SHP77 treated with DMSO at 0.1 percent for 48 hours (cell line): ENCODE measurements around the gene NLRC3.
A peak's percentile ranks its signal among the peaks of the same experiment; 100 is the strongest.
"Not testable (repeated sequence)": the region's sequence is repeated elsewhere in the genome, so short reads cannot be mapped to it uniquely, and the experiment has no call there.

Experiments used
- DNase-seq: peaks from one replicate; lab custom pipeline; 2025; lab: John Stamatoyannopoulos, UW

The NLRC3 gene

DNA sequence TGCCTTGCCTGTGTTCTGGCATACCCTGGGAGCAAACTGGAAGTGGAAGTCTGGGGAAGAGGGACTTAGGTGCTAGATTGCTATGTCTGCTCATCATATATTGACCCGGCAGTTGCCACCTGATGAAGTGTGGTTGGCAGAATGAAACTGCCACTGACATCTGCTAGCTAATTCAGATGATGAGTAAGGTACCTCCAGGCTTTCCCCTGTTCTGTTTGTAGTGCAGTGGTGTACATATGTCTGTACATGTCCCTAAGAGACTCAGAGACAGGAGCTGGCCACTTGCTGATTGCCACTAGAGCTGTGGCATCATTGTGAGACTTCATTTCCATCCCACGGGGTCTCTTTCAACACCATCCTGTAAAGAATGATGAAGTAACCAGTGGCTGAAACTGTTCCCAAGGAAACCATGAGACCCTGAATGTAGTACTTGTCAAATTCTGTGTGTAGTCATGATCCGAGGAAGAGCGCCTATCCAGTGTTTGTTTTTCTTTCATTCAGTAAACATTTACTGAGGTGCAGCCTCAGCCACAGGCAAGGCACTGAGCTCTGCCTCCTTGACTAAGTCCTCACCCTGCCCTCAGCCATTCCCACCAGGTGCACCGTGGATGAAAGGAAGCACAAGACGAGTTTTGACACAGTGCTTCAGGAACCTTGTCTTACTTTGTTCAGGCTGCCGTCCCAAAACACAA is 63.2 kb downstream of the NLRC3 start:
- no peak for DNase-seq

DNA sequence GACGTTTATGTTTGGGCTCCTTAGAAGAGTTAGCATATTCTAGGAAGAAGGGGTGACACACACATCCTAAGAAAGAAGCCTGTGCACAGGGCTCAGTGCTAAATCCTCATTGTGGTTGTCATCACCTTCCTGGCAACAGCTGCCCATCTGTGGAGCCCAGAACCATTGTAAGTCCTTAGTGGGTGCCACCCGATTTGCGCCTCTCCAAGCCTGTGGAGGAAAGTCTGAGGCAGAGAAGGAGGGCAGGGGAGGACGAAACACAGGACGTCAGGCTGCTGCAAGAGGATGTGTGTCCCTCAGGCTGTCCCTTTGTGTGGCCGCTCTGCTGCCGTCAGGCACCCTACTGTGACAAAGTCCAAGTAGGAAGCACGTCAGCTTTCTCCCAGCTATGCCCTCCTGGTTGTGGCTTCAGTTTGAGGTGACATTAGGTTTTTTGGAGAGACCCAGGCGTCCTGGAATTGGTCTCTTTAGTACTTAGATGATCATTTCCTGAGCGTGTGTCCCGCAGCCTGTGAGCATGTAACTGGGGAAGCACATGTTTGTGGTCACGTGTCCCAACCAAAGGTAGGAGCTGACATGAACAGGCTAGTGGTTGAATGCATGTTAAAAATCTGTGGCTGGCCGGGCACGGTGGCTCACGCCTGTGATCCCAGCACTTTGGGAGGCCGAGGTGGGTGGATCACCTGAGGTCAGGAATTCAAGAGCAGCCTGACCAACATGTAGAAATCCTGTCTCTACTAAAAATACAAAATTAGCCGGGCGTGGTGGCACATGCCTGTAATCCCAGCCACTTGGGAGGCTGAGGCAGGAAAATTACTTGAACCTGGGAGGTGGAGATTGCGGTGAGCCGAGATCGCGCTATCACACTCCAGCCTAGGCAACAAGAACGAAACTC is 65.7 kb downstream of the NLRC3 start:
- DNase-seq, result no peak

DNA sequence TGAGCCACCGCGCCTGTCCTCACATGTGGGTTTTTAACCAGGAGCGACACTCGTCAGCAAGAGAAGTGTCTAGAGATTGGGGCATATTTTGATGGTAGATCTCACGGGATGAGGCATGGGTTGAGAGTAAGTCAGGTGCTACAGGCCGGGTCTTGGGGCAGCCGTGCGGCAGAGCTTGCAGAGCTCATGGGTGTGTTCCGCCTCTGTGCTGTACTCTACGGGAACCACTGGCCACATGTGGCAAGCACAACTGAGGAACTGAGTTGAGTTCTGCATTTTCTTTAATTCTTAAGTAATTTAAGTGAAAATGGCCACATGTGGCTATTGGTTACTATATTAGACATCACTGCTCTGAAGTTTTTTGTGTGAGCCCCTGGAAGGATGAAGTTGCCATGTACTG is 66.8 kb downstream of the NLRC3 start:
- DNase-seq, result no peak

DNA sequence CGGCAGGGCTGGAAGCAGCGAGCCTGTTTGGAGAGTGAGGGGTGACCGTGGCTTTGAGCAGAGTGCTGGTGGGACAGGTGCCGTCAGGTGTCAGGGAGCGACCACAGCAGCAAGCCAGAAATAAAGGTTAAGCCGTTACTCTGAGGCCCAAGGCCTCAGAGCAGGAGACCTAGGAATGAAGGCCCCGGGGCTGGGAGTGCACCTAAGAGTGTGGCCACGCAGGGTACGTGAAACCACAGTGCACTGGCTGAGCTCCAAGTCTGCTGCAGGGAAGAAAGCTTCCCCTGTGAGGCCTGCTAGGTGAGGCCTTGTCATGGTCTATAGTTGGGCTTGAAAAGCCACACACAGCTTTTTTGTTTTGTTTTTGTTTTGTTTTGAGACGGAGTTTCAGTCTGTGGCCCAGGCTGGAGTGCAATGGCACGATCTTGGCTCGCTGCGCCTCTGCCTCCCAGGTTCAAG is 67.7 kb downstream of the NLRC3 start:
- DNase-seq, result no peak

DNA sequence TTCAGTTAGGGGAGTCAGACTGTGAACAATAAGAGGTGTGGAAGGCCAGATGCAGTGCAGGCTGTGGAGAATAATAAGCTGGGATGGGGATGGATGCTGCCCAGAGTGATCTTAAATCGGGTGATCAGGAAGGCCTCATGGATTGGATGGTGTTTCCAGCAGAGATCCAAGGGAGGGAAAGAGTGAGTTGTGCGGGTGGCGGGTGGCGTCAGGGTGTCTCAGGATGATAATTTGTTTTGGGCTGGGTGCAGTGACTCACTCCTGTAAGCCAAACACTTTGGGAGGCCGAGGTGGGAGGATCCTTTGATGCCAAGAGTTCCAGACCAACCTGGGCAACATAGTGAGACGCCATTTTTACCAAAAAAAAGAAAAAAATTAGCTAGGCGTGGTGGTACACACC is 68.5 kb downstream of the NLRC3 start:
- no peak for DNase-seq

DNA sequence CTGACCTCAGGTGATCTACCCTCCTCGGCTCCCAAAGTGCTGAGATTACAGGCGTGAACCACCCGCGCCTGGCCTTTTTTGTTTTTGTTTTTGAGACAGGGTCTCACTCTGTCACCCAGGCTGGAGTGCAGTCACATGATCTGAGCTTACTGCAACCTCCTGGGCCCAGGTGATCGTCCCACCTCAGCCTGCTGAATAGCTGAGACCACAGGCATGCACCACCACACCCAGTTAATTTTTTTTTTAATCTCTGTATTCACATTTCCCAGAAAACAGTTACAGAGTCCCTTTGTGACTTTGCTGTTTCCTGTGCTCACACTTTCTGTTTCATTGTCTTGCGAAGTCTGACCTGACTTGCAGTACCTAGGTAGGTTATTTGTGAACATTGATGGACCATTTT is 73.7 kb downstream of the NLRC3 start:
- no peak for DNase-seq

DNA sequence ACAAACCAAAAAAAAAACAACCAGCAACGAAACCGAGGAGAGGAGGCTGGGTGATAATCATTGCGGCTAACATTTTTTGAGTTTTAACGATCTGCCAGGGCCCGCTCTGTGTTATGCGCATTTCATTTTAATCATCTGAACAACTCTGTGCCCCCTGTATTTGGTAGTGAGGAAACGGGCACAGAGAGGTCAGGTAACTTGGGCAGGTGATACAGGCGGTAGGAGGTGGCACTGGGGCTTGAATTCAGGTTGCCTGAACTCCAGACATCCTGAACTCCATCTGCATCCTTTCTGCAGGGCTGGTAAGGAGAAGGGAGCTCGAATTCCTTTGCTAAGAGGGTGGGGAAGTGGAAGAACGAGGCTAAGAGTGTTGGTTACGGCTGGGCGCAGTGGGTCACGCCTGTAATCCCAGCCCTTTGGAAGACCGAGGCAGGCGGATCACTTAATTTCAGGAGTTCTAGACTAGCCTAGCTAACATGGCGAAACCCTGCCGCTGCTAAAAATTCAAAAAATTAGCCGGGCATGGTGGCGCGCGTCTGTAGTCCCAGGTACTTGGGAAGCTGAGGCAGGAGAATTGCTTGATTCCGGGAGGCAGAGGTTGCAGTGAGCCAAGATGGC is 75.3 kb downstream of the NLRC3 start:
- no peak for DNase-seq

DNA sequence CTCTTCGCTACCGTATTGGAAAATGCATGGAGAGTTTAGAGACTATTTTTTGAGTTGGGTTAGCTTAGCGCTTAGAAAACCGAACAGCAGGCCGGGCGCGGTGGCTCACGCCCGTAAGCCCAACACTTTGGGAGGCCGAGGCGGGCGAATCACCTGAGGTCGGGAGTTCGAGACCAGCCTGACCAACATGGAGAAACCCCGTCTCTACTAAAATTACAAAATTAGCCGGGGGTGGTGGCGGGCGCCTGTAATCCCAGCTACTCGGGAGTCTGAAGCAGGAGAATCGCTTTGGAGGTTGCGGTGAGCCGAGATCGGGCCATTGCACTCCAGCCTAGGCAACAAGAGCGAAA is 75.8 kb downstream of the NLRC3 start:
- not testable (repeated sequence) for DNase-seq

DNA sequence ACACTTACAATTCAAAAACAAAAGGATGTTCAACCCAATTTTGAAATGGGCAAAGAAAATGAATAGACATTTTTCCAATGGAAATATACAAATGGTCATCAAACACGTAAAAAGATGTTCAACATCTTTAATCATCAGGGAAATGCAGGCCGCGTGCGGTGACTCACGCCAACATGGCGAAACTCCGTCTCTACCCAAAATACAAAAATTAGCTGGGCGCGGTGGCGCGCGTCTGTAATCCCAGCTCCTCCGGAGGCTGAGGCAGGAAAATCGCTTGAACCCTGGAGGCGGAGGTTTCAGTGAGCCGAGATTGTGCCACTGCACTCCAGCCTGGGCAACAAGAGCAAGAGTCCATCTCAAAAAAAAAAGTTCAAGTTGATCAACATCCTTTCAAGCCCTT is 78.2 kb downstream of the NLRC3 start:
- DNase-seq, result no peak

DNA sequence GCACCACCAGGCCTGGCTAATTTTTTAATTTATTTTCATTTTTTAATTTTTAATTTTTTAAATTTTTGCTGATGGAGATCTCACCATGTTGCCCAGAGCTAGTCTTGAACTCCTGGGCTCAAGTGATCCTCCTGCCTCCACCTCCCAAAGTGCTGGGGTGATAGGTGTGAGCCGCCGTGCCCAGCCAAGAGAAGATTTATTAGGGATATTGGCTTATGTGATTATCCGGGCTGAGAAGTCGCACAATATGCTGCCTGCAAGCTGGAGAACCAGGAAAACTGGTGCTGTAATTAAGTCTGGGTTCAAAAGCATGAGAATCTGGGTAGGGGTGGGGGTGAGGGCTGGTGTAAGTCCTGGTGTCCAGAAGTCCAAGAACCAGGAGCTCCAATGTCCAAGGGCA is 79.4 kb downstream of the NLRC3 start:
- no peak for DNase-seq

DNA sequence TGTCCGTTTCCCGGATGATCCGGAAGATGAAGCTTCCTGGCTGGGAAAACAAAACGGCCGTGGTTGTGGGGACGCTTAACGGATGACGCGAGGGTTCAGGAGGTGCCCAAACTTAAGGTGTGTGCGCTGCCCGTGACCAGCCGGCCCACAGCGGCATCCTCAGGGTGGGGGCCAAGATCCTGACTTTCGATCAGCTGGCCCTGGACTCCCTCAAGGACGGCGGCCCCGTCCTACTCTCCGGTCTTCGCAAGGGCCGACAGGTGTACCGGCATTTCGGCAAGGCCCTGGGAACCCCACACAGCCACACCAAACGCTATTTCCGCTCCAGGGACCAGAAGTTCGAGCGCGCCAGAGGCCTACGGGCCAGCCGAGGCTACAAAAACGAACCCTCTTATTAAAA is 80.8 kb downstream of the NLRC3 start:
- no peak for DNase-seq

DNA sequence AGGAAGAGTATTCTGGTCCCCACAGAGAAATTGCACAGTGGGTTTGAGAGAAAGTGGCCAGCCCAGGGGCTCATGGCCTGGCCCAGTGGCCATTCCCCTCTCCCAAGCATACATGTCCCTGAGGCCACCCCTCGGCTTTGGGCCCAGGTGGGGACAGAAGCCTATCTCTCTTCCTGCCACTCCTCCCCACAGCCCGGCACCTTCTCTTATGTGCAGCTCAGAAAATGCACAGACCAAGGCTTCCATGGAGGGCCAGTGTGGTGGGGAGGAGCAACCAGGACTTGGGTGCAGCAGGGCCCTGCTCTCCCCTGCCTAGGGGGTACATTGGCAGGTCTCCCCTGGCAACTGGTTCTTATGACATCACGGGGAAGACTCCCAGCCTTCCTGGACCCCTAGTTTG is 82.0 kb downstream of the NLRC3 start, which contains the start of gene C16orf90:
C16orf90 (minus strand) TSS at position 314 of the 400 bp plus-strand sequence; CDS start at position 246, 68 bp downstream.
- DNase-seq, result no peak

DNA sequence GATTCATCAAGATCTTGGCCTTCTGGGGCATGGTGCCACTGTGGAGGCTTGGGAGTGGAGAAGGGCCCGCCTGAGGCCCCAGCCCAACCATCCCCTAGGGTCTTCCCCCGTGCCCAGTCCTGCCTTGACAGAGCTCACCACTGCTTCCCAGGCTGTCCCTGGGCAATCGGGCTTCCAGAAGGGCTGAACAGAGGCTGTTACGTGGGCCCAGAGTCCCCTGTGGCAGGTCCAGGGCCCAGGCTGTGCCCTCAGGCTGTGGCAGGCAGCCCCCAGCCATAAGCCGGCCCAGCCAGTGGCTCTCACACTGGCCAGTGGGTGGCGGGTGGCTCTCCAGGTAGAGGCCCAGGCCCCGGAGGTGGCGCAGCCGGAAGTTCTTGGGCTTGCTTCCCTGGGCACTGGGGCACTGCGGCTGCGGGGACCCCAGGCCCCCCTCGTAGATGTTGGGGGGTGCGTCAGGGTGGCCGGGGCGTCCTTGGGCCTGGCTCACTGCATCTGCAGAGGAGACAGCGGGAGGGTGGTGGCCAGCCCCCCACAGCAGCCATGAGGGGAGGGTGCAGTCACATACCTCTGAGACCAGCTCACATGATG is 82.7 kb downstream of the NLRC3 start:
- DNase-seq, result no peak

DNA sequence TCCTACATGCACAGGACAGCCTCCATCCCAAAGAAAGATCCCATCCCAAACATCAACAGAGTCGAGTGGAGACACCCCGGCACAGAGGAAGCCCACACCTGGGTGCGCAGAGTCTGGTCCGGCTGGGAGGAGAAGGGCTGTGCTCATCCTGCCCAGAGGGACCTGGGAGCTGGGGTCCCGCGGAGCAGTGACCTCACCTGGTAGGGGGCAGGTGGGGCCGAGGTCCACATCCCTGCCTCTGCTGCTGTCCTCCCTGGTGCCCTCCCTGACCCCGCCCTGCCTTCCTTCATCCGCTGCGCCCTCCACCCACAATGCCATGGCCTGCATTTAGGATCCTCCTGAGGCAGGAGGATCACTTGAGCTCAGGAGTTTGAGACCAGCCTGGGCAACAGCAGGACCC is 84.8 kb downstream of the NLRC3 start:
- no peak for DNase-seq

DNA sequence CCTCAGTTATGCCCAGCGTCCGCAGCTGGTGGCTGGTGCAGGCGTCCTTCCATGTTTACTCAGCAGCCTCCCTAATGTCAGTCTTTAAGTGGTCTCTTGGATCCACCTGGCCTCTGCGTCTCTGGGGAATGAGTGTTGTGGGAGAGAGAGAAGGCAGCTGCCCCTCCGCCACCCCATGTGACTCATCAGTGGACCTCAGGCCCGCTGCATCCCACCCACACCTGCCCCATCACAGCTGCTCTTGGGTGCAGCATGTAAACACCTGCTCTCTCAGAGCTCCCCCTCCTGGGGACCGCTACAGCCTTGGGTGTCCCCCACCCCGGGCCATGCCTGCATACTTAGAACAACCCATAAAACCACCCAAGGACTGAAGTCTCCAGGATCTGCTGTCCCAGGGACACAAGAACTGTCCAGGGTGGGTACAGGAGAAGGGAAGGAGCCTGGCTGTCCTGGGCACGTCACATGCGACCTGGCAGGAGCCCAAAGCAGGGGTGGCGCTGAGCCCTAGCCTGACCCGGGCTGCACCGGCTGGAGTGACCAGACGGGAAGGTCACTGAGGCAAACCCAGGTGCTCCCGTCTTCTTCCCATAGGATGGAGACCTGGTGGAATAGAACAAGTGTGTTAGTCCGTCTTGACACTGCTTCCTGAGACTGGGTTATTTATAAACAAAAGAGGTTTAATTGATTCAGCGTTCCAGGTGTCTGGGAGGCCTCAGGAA is 86.1 kb downstream of the NLRC3 start:
- DNase-seq, result peak; percentile 73
